ENCODE results near the gene GPHA2. TPM values are rescaled to one million over a fixed set of nuclear protein-coding genes. Genes with fewer than 3 reads are reported as not detected.

Gene GPHA2
- total RNA-seq, 4 donors from 2014 or later = not detected

DNA sequence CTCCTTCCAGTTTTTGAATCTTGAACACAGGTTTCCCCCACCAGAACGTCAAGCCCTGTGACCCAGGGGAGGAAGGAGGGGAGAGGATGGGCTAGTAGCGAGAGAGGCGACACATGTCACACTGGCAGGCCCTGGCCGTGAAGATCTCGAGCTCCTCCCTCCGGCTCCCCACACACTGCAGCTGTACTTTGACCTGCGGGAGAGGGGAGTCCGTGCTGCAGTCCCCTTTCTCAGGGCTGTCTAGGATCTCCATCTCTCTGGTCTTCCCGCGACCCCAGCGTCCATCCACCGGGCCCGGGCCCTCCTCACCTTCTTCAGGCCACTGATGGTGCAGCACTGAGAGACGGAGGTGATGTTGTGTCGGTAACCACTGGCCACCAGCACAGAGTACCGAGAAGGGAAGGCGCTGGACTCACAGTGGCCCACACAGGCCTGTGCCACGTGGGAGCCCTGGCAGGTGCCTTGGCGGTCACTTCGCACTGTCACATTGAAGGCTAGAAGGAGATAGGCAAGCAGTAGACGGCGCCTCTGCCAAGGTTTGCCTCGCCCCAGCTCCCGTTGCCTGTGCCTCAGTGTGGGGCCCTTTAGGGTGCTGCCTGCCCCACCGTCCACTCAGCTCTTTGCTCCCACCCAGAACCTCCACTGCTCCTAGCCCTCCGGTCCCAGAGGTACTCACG is 873 bp downstream of the GPHA2 start:
- Histone ChIP-seq H3K4me1 (no peaks in the 10 kb centered on the region), H3K4me3 (no peak overlapping the region), H3K27ac (no peak overlapping the region), H3K9me3 (no peaks in the 10 kb centered on the region), H3K27me3 (no peaks in the 10 kb centered on the region), H3K36me3 (no peaks in the 10 kb centered on the region)
- intact Hi-C loops (cut with DNase I; ENCODE audit: low total_unique reads) = no loop called here
- TF ChIP-seq POLR2A (IDR thresholded peaks at IDR 0.05) = no peak
- TF ChIP-seq, protein P1, sequence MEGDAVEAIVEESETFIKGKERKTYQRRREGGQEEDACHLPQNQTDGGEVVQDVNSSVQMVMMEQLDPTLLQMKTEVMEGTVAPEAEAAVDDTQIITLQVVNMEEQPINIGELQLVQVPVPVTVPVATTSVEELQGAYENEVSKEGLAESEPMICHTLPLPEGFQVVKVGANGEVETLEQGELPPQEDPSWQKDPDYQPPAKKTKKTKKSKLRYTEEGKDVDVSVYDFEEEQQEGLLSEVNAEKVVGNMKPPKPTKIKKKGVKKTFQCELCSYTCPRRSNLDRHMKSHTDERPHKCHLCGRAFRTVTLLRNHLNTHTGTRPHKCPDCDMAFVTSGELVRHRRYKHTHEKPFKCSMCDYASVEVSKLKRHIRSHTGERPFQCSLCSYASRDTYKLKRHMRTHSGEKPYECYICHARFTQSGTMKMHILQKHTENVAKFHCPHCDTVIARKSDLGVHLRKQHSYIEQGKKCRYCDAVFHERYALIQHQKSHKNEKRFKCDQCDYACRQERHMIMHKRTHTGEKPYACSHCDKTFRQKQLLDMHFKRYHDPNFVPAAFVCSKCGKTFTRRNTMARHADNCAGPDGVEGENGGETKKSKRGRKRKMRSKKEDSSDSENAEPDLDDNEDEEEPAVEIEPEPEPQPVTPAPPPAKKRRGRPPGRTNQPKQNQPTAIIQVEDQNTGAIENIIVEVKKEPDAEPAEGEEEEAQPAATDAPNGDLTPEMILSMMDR (IDR thresholded peaks at IDR 0.05) = no peak
- DNase-seq = no peak

DNA sequence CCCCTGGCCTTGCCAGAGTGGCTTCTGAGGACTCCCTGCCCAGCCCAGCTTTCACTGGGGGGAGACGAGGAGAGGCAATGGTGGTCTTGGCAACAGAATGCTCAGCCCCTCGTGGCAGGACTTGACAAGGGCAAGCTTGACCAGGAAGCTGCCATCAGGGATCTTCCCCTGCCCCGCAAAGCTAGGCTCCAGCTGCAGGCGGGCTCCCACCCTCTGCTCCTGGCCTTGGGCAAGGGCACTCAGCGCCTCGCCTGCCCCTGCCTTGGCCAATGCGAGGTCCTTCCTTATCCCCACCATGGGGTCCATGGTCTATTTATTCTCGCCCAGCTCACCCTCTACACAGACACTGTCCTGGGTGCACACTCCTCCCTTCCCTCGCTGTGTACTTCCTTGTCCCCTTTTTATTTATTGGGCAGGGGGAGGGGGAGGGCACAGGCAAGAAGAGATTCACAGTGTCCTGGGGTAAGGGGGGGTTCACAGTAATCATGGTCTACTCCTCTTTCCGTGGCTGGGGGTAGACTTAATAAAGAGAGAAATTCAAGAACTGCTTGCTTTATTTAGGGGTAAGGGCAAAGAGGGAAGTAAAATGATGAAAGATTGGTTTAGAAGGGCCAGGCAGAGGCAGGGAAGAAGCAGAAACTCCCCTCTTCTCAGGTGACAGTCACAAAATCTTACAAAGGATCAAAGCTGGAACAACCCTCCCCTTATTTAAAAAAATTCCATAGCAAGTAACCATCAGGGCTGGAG is 1.6 kb downstream of the GPHA2 start:
- Histone ChIP-seq H3K4me1 (no peaks in the 10 kb centered on the region), H3K36me3 (no peaks in the 10 kb centered on the region), H3K27ac (no peak overlapping the region), H3K9me3 (no peaks in the 10 kb centered on the region), H3K27me3 (no peaks in the 10 kb centered on the region), H3K4me3 (no peak overlapping the region)
- TF ChIP-seq POLR2A (IDR thresholded peaks at IDR 0.05) = no peak
- TF ChIP-seq, protein P1 (IDR thresholded peaks at IDR 0.05) = no peak
- no peak for DNase-seq
- intact Hi-C loops (cut with DNase I; ENCODE audit: low total_unique reads) = no loop called here

DNA sequence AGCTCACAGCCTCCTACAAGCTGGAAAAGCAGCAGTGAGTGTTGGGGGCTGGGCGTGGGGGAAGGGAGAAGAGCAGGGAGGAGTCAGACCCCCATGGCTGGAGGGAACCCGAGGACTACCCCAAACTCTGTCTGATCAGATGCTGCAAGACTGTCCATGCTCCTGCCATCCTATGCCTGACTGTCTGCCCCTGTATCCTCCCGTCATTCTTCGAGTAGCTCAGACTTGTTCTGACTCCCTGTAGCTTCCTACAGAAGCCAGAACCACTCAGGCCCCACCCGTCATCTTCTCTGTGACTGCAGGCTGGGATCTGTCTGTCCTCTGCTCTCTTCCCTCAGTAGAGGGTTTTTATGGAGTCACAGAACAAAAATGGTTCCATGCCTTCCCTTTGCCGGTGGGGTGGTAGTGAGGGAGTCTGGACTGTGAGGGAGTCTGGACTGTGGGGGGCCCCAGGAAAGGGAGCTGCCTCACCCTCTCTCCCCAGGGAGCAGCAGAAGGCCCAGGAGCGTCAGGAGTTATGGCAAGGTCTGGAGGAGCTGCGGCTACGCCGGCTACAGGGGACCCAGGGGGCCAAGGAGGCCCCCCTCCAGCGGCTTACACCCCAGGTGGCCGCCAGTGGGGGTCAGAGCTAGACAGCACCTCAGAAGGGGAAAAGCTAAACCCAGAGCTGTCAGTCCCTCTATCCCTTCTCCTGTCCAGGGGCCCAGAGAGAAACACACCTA is 2.3 kb downstream of the GPHA2 start:
- TF ChIP-seq POLR2A (IDR thresholded peaks at IDR 0.05) = no peak
- TF ChIP-seq, protein P1 (IDR thresholded peaks at IDR 0.05) = no peak
- peak in 1 of 2 donors; percentile 9 for DNase-seq
- intact Hi-C loops (cut with DNase I; ENCODE audit: low total_unique reads) = no loop called here
- no peaks in the 10 kb centered on the region for H3K4me1 ChIP-seq
- no peaks in the 10 kb centered on the region for H3K36me3 ChIP-seq
- H3K27ac ChIP-seq = no peak overlapping the region
- H3K9me3 ChIP-seq = no peaks in the 10 kb centered on the region
- H3K4me3 ChIP-seq = no peak overlapping the region
- H3K27me3 ChIP-seq = no peaks in the 10 kb centered on the region

DNA sequence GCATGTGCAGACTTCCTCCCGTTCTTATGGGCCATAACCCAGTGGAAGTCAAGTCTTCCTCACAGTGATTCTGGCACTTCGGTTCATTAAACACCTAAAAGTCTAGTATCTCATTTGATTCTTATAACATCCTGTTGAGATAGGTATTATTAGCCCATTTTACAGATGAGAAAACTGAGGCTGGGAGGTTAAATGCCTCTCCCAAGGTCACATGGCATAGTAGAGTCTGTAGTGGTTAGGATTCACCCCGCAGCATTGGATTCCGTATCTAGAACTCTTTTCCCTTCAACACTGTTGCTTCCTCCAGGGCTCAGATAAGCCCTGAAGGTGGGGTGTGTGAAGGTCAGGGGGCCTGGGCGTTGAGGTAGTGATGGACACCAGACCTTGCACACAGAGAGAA is 3.4 kb downstream of the GPHA2 start:
- Histone ChIP-seq H3K4me3 (no peak overlapping the region), H3K4me1 (no peaks in the 10 kb centered on the region), H3K36me3 (no peaks in the 10 kb centered on the region), H3K27ac (no peak overlapping the region), H3K27me3 (no peaks in the 10 kb centered on the region), H3K9me3 (no peaks in the 10 kb centered on the region)
- intact Hi-C loops (cut with DNase I; ENCODE audit: low total_unique reads) = no loop called here
- no peak for DNase-seq
- TF ChIP-seq, protein P1 (IDR thresholded peaks at IDR 0.05) = no peak
- no peak for TF ChIP-seq POLR2A (IDR thresholded peaks at IDR 0.05)

DNA sequence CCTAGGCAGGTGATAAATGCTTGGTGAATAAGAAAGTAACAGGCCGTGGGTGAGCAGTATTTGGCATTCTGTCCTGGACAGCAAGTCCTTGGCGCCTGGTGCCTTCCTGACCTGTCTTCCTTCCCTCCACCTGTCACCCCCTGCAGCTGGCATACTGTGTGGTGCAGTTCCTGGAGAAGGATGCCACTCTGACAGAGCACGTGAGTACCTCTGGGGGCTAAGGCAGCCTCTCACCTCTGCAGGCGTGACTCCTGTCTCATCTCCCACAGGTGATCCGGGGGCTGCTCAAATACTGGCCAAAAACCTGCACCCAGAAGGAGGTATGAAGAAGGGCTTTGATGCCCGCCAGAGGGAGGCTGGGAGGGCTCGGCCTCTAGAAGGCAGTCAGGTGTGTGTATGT is 4.4 kb downstream of the GPHA2 start:
- Histone ChIP-seq H3K27ac (no peak overlapping the region), H3K9me3 (no peaks in the 10 kb centered on the region), H3K4me3 (no peak overlapping the region), H3K36me3 (no peaks in the 10 kb centered on the region), H3K27me3 (no peaks in the 10 kb centered on the region), H3K4me1 (no peaks in the 10 kb centered on the region)
- DNase-seq = peak in 1 of 2 donors; percentile 13
- TF ChIP-seq POLR2A (IDR thresholded peaks at IDR 0.05) = no peak
- TF ChIP-seq, protein P1 (IDR thresholded peaks at IDR 0.05) = no peak
- intact Hi-C loops (cut with DNase I; ENCODE audit: low total_unique reads) = no loop called here

Measured in uterus (tissue), 4 donors.